Measurements from ENCODE around the gene HOTAIR.
A peak's percentile ranks its signal among the peaks of the same experiment; 100 is the strongest.

The HOTAIR gene

DNA sequence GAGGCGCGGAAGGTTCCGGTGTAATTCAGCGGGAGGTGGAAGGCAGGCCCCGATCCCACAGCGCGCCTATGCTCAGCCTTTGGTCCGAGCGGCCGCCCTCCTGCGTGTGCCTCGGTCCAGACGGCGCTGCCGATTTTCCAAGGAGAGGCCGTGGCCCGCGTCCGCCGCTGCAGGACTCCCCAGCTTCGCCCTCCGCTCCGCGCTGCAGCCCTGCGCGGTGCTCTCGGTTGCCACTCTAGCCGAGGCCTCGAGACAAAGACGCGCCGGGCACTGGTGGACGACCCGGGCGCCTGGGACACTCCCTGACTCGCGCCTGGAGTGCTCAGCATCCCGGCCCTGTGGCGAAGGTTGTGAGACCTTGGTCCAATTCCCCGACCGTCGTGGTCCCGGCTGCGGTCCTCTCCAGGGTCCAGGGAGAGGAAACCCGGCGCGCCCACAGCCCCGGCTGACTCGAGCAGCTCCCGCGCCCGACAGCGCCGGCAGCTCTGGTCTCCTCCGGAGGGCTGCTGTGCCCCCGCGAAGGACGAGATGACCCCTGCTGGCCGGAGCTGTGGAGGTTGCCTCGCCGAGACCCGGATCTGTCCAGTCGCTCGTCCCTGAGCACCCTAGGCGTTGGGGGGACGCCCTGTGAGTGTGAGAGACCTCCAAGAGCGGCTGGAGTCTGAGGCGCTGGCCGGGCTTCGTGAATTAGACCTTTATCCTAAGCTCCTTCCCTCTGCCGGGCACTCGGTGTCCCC is 13.6 kb downstream of the HOTAIR start:
- DNase-seq (ENCODE audit: low spot score): peak; percentile 93

DNA sequence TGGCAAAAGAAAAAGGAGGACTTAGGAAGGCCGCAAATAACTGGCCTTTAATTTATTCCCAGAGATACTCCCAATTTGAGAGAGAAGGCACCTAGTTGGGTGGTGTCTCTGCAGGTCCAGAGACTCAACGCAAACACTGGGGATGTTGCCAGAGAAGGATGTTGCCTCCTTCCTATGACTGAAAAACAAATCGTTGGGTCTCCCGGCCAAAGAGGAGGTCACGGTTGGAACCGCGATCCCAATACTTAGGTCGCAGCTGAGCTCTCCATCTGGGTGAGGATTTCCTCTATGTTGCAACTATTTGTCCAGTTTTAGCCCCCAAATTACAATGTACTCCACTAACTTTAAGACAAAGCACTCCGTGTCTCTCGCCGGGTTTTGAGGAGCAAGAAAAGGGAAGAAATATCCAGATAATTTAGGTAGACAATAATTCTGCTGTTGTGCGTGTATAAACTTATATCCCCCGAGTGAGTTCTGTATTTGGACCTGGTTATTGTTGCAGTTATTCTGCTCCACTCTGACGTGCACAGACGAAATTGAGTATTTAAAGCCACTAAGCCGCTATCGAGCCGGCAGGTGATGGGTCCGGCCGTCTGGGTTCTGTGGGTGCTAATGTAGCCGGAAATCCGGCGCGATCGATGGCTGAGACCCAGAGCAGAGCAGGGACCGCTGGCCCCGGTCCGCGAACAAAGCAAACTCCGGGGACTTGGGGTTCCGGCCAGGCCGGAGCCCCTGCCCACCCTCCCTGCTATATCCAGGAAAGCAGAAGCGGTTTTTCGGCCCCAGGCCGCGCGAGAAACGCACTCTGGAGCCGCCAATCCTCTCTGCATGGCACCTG is 14.3 kb downstream of the HOTAIR start:
- DNase-seq (ENCODE audit: low spot score): no peak

DNA sequence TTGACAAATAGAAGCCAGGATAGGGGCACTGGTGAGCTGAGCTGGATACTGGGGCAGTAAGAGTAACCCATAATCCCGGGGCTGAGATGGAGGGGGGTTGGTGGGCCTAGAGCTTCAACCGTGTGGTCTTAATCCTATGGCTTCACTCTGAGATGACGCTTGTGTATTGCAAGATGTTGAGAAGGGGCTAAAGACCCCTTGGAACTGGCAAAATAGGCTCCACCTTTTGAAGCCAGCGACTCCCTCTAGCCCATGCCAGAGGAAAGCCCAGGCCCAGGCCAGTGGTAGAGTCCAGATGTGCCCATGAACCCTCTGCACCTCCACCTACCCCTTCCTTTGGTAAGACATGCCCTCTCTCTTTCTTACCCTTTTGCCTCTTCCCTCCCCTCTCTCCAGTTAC is 15.4 kb downstream of the HOTAIR start:
- no peak for DNase-seq (ENCODE audit: low spot score)

DNA sequence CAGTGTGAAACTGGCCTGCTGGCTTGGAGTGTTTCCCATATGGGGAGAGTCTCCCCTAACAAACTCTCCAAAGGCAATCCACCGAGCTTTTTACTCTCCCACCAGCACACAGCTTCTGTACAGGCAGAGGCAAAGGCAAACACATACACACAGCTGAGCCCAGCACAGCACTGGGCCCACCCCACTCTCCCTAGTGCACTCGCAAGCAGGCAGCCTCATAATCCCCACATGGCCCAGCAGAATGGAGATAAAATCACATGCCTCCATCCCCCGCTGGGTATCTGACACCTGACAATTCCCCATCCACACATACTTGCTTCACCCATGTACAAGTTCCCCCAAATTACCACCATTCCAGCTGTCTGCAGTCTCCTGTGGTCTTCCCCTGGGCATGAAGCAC is 16.6 kb downstream of the HOTAIR start:
- DNase-seq (ENCODE audit: low spot score): no peak

DNA sequence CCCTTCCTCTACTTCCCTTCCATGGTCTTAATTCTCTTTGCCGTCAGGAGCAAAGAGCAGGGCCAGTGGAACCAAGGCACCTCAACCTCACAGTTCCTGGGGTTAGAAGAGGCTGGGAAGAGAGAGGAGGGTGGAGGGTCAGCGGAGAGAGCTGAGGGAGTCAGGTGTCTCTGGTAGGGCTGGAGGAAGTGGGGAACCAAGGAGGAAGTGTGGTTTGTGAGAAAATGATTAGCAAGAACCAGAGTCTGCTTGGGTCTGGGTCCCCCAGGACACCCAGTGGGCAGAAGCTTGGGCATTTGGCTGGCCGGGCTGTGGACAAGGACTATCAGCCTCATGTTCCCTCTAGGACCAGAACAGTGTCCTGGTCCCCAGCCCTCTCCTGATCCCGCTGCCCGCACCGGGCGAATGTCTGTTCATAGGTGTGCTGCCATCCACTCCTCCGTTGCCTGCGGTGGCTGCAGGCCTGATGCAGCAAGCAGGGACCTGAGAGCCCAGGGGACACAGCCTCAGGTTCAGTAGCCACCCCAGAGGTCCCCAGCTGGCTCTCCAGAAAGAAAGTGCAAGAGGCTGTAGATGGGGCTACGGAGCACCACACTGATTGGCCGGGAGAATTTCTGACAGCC is 17.7 kb downstream of the HOTAIR start:
- no peak for DNase-seq (ENCODE audit: low spot score)

DNA sequence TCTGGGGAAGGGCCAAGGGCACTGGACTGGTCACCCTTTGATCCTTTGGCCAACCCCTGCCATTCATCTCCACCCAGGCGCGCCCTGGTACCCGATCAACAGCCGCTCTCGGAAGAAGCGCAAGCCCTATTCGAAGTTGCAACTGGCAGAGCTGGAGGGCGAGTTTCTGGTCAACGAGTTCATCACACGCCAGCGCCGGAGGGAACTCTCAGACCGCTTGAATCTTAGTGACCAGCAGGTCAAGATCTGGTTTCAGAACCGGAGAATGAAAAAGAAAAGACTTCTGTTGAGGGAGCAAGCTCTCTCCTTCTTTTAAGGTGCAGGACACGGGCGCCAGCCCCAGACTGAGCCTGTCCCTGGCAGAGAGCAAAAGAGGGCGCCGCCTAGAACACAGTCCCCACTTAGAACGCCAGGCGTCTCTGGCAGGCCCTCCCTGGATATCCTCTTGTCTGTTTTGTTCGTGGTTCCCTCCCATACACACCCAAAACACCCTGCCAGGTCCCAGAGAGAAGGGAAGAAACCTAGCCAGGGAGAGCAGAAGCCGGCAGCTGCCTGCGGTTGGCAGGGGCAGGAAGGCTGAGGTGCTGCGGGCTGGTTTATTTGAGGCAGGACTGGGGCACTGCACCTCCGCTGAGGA is 18.4 kb downstream of the HOTAIR start:
- no peak for DNase-seq (ENCODE audit: low spot score)

DNA sequence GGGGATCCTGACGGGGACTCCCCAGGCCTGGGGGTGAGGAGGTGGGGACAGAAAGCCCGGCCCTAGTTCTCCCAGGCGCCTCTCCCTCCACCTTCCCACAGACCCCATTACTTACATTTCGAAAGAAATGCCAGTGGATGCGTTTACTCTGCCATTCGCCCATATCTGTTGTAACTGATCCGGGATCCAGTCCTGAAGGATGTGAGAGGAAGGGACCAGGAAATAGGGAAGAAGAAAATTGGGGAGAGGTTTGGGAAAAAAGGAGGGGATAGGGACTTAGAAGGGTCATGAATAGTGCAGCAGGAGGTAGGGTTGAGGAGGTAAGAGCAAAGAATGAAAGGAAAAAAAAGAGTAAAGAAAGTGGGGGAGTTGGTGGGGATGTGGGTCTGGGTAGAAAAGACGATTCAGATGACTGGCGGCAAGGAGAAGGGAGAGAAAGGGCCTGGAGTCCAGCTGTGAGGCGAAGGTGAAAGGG is 18.9 kb downstream of the HOTAIR start:
- no peak for DNase-seq (ENCODE audit: low spot score)

DNA sequence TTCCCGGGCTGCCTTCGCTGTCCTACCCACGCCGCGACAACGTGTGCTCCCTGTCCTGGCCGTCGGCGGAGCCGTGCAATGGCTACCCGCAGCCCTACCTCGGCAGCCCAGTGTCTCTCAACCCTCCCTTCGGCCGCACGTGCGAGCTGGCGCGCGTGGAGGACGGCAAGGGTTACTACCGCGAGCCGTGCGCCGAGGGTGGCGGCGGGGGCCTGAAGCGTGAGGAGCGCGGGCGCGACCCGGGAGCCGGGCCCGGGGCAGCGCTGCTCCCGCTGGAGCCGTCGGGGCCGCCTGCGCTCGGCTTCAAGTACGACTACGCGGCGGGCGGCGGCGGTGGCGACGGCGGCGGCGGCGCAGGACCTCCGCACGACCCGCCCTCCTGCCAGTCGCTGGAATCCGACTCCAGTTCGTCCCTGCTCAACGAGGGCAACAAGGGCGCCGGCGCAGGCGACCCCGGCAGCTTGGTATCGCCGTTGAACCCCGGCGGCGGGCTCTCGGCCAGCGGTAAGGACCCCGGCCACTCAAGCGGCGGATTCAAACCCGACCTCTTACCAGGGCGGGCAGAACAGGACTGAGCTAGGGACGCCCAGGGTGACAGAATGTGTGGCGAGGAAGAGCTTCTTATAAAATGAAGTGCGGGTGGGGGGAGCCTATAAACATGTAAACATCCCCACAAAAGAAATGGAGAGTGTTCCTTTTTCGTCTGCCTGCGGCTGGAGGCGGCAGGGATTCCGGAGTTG is 19.5 kb downstream of the HOTAIR start:
- DNase-seq (ENCODE audit: low spot score): no peak

DNA sequence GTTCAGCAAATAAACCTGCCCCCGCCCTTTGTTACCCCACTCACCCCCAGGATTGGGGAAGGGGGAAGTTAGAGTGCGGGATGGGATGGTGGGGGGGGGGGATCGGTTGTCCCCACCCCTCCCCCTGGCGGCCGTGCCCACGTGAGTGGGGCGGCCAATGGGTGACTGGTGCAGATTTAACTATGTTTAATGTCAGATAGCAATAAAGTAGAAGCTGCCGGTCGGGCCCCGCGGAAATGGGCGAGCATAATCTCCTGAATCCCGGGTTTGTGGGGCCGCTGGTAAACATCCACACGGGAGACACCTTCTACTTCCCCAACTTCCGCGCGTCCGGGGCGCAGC is 20.1 kb downstream of the HOTAIR start, which contains the start of gene HOXC12:
Gene HOXC12 (plus strand): TSS at position 210 of the 342 bp plus-strand sequence. CDS start 27 bp downstream, at position 237.
- peak; percentile 82 for DNase-seq (ENCODE audit: low spot score)

DNA sequence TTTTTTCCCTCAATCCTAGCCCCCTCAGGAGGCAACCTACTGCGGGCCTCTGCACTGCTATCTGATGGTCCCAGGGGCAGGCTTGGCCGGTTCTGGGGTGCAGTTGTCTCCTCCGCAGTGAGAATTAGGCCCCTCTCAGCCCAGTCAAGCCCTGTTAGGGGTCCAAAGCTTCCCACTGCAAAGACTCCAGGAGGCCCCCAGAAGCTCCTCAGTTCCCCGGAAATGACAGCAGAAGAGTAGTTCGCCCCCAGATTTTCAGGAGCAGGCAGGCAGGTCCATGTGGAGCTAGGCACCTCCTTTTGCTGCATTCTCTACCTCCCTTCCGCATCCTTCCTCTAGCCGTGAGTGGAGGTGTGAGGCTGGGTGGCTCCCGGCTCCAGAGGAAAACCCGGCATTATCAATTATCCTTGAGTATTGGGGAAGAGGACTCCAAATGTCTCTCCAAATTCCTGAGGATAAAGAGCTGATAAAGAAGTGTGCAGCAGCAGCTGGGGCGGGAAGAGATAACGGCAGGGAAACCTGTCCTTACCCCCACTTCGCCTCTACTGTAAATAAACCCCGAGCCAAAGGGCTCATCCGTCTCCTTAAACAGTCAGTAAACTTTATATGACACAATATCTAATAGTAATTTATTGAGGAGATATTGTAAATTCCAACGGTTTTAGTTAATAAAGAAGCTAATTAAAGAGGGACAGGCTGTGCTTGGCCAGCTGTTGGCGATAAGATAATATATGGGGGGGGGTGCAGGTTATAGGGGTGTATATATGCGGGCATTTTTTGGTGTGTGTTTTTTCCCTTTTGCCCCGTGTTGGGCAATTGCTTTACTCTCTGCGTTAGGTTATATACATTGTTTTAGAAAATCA is 20.7 kb downstream of the HOTAIR start:
- DNase-seq (ENCODE audit: low spot score): no peak

DNA sequence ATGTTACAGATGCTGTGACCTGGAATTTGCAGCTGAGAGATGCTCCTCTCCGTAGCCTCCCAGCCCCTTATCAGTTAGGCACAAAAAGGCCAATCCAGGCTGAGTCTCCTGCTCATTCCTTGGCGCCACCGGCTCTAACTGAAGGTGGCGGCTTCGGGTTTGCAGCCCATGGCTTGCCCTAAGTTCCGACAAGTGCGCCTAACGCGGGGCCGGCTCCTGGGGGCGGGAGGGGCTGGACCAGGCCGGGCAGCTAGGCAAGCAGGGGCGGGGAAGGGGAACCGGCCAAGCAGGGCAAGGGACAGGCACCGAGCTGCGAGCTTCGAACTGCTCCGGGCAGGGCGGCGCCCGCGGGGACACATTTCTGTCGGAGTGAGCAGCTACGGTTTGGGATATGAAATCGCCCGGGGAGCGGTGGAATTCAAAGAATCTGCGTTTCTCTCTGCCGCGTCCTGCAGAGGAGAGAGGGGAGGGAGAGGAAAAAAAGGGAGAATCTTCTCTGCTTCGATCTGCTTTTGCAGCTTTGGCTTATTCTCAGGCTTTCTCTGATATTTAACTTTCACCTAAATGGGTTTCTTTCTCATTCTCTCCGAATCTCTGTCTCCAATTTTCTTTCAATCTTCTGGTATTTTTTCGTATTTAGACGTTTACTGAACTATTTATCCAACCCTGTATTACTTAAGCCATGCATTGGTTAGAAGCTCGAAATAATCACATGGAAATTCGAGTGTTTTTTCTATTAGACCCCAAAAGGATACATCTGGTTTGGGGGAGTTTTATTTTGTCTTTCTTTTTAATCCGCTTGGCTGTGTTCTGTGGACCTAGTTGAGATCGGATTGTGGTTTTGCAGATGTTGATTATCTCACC is 21.7 kb downstream of the HOTAIR start:
- peak; percentile 78 for DNase-seq (ENCODE audit: low spot score)

DNA sequence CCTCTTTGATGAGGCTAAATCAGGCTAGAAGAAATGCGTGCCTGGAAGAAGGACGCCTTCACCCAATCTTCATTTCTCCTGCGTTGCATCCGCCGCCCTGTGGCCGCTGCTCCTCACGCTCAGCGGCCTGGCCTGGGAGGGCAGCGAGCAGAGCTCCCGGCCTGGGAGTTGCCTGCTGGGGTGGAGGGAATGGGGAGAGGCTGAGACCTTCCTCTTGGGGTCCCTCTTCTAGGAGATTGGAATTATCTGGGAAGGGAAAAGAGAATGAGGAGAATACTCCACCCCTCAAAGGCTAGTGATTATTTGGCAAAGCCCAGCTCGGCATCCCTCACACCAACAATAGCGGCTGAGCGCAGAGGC is 22.4 kb downstream of the HOTAIR start:
- no peak for DNase-seq (ENCODE audit: low spot score)

DNA sequence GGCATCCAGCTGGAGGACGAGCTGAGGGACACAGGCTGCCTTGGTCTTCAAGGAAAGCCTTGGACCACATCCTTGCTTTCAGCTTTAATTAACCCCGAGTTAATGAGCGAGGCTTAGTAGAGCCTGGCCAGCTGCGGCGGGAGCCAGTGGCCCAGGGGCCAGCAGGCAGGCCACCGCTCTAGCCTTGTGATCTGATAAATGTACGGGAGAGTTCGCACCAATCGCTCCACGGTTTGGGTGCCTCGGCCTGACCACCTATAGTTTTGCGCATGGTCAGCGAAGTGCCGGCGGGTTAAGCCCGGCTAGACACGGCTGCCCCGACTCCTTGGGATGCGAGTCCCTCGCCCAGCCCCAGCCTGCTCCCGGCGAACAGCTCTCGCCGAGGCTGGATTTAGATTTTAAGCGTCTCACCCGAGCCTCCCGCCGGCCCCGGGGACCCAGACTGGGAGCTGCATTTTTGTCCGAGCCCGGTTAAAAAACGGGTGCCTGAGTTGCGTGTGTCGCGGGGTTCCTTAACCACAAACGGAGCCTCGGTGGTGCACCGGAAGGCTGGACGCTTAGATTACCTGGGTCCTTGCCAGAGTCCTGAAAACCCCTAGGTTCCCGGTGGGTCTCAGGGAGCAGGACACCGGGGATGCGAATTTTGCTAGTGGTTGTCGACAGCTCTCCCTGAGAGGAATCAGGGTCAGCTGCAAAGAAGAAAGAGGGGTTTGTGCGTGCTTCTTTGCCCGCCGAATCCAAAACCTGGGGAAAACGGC is 23.0 kb downstream of the HOTAIR start:
- DNase-seq (ENCODE audit: low spot score): no peak

DNA sequence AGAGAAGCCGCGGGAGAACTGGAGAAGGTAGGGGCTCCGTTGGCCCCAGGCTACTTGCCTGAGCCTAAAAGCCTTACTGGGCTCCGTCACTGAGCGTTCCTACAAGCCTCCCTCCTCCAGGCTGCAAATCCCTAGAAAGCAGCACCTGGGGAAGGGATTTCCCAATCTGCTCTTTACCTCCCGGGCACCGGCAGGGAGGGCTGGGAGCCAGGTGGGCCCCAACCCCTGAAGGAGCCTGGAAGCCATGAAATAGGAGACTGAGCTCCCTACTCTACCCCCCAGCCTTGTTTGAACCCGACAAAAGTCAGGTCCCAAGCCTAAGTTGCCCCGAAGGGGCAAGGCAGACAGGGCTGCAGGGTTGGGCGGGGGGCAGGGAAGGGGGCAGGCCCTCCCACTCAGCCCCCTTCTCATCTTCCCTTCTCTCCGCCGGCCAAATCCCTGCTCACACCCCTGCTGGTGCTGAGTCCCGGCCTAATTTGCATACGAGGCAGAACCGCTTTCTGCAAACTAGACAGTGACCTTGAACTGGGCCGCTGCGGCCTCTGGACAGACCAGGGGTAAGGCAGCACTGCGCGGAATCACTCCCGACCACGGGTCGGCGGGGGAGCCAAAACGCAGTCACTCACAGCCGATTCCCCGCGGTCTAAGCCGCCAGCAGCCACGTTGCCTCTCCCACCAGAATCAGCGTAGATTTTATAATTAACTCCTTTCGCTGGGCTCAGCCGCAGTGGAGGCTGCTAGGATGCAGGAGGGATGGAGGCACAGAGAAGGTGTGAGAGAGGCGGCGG is 23.8 kb downstream of the HOTAIR start:
- peak; percentile 77 for DNase-seq (ENCODE audit: low spot score)

DNA sequence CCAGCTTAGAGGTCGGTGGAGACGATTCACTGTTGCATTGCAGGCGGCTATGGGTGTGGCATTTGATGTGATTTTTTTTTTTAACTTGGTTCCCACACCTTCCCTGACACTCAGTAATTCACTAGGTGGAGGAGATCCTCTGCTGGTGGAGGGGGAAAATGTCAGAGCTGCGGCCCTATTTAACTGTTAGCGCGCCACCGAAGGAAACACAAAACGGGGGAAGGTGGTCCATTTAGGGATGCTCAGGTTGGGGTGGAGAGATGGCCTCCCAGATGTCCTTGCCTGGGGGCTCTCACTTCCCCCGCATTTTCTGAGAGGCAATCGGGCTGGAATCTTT is 24.3 kb downstream of the HOTAIR start:
- peak; percentile 55 for DNase-seq (ENCODE audit: low spot score)

DNA sequence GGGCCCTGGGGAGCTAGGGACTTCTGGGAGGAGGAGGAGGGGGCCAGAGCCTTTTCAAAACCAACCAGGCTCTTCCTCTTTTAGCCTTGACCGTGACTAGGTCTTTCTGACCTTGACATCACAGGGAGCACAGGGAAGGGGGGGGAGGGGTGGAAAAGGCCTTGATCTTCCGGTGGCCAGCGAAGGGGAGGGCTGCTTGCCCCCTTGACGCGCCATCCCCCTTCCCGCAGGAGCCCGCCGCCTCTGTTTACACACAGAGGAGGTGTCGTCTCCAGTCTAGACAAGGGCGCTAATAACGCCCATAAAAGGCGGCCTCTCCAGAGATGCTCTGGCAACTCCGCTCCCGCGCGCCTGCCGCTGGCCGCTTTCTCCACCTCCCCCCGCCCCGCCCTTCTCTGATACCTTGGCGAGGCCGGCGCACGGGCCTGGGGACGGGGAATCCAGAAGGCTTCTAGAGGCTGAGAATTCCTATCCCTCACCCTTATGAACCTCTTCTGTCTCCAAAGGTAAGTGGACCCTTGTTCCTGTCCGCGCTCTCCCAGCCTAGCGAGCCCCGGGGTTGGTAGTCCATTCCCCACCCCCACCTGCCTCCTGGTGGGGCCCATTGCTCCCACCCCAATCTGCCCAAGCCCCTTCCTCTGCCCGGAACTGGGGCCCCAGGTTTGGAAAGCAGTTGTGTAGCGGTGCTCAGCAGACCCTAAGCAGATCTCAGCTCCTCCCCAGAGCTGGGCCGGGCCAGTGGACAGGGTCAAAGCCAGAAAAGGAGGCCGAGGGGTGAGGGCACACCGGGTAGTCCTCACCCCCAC is 24.9 kb downstream of the HOTAIR start:
- peak; percentile 58 for DNase-seq (ENCODE audit: low spot score)
